ENCODE results near the gene DSCAML1.

Gene DSCAML1

GRCh38 chr11:117725048-117725734 lies 71.8 kb downstream of the DSCAML1 start:
- DNase-seq (ENCODE audit: extremely low read depth, low read depth), result no peak
- no peak for TF ChIP-seq CTCF (IDR thresholded peaks at IDR 0.05; ENCODE audit: low read depth, low read length, missing control alignments)
- H3K4me3 ChIP-seq (replicated peaks; ENCODE audit: low read depth, low read length), result no peak overlapping the region

GRCh38 chr11:117724621-117725020 lies 72.4 kb downstream of the DSCAML1 start:
- no peak for TF ChIP-seq CTCF (IDR thresholded peaks at IDR 0.05; ENCODE audit: low read depth, low read length, missing control alignments)
- no peak for DNase-seq (ENCODE audit: extremely low read depth, low read depth)
- H3K4me3 ChIP-seq (replicated peaks; ENCODE audit: low read depth, low read length), result no peak overlapping the region

- TF ChIP-seq CTCF (IDR thresholded peaks at IDR 0.05; ENCODE audit: low read depth, low read length, missing control alignments), result no peak
- H3K4me3 ChIP-seq (replicated peaks; ENCODE audit: low read depth, low read length), result no peak overlapping the region
- no peak for DNase-seq (ENCODE audit: extremely low read depth, low read depth)
These were observed 72.9 kb downstream of the DSCAML1 start for GRCh38 chr11:117724104-117724503.

- no peak for DNase-seq (ENCODE audit: extremely low read depth, low read depth)
- TF ChIP-seq CTCF (IDR thresholded peaks at IDR 0.05; ENCODE audit: low read depth, low read length, missing control alignments), result no peak
- H3K4me3 ChIP-seq (replicated peaks; ENCODE audit: low read depth, low read length), result no peak overlapping the region
These were observed 73.6 kb downstream of the DSCAML1 start for GRCh38 chr11:117723277-117724024.

GRCh38 chr11:117722082-117722481 lies 74.9 kb downstream of the DSCAML1 start:
- no peak for TF ChIP-seq CTCF (IDR thresholded peaks at IDR 0.05; ENCODE audit: low read depth, low read length, missing control alignments)
- no peak for DNase-seq (ENCODE audit: extremely low read depth, low read depth)
- H3K4me3 ChIP-seq (replicated peaks; ENCODE audit: low read depth, low read length), result no peak overlapping the region

- no peak overlapping the region for H3K4me3 ChIP-seq (replicated peaks; ENCODE audit: low read depth, low read length)
- no peak for TF ChIP-seq CTCF (IDR thresholded peaks at IDR 0.05; ENCODE audit: low read depth, low read length, missing control alignments)
- DNase-seq (ENCODE audit: extremely low read depth, low read depth), result no peak
These were observed 76.9 kb downstream of the DSCAML1 start for GRCh38 chr11:117720061-117720511.
